HG02759 (cell line): ENCODE measurements around the gene TICAM1.
"Not testable (repeated sequence)": the region's sequence is repeated elsewhere in the genome, so short reads cannot be mapped to it uniquely, and the experiment has no call there.

ENCODE experiments used
- ATAC-seq: cut with Tn5 transposase; IDR thresholded peaks from one replicate; pipeline ENCODE4 v1.9.1; 2021; ENCODE audit warnings: mild to moderate bottlenecking, moderate library complexity; ENCODE audit not compliant: unreplicated experiment

TICAM1 gene

DNA sequence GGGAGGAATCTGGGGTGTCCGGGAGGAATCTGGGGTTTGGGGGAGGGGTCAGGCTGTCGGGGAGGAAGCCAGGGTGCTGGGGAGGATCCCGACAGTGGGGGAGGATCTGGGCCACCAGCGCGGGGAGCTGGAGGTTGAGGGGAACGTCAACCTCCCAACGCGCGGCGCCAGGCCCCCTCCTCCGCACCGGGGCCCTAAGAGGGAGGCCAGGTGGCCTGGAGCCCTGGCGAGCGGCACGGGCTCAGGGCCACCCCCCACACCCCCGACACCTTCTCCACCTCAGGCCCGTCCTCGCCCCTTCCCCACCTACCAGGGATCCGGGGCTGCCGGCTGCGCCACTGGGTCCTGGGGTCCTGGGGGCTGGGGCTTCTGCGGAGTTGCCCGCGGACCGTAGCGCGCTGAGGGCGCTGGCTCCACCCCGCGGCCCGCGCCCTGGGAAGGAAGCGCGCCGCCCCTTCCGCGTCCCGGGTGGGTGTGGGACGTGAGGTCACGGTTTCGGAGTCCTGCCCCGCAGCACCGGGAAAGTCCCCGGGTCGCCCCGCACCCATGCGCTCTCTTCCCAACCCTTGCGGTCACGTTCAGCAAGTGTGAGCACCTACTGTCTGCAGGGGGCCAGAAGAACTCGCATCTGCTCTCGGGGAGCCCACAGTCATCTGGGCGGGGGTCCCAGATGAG is at the start of gene TICAM1:
TSS of gene TICAM1 (minus strand) at position 409 of the 675 bp plus-strand sequence. CDS start 13,335 bp downstream, outside the sequence.
- peak; percentile 80 for ATAC-seq

GRCh38 chr19:4879041-4879440 is 47.5 kb upstream of the TICAM1 start:
- no peak for ATAC-seq

- ATAC-seq = no peak
These were observed 47.0 kb upstream of the TICAM1 start for GRCh38 chr19:4878491-4878968.

GRCh38 chr19:4877753-4878490 is 46.4 kb upstream of the TICAM1 start:
- no peak for ATAC-seq

DNA sequence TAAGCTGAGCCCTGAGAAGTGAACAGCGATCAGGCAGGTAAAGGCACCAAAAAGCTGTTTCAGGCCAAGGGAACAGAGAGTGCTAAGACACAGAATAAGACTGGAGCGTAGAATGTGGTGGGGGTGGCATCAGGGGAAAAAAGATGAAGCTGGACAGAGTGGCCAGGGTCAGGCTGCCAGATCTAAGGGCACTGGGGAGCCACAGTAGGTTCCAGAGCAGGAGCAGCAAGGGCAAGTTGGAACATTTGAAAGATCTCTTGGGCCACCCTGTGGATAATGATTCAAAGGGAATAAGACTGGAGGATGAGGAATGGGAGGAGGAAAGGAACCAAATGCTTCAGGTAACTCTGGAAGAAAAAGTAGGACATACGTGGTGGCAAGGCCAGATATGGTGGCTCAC is 42.4 kb upstream of the TICAM1 start:
- no peak for ATAC-seq

GRCh38 chr19:4871711-4872110 is 40.2 kb upstream of the TICAM1 start:
- ATAC-seq = no peak

GRCh38 chr19:4870025-4870700 is 38.7 kb upstream of the TICAM1 start:
- no peak for ATAC-seq

DNA sequence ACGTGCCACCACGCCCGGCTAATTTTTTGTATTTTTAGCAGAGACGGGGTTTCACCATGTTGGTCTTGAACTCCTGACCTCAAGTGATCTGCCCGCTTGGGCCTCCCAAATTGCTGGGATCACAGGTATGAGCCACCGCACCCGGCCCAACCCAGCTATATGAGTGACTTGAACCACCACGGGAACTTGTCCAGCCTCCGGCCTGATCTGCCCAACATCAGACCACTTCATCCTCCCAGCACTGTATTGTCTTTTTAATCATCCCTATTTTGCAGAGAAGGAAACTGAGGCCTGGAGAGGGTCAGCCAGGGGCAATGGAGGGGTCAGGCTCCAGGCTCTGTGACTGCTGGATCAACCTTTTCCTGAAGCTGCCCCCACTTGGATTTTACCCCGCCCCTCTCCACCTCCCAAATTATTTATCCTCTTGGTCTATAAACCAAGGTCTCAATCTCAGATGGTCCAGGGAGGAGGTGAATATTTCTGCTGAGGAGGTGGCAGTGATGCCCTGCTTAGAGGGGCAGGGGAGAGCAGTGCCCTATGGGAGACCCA is 36.8 kb upstream of the TICAM1 start:
- ATAC-seq = no peak

GRCh38 chr19:4867534-4868285 is 36.2 kb upstream of the TICAM1 start, which contains the start of gene PLIN3:
PLIN3 (minus strand) TSS chr19:4867667; CDS start chr19:4861394, 6,273 bp downstream.
- peak; percentile 74 for ATAC-seq

DNA sequence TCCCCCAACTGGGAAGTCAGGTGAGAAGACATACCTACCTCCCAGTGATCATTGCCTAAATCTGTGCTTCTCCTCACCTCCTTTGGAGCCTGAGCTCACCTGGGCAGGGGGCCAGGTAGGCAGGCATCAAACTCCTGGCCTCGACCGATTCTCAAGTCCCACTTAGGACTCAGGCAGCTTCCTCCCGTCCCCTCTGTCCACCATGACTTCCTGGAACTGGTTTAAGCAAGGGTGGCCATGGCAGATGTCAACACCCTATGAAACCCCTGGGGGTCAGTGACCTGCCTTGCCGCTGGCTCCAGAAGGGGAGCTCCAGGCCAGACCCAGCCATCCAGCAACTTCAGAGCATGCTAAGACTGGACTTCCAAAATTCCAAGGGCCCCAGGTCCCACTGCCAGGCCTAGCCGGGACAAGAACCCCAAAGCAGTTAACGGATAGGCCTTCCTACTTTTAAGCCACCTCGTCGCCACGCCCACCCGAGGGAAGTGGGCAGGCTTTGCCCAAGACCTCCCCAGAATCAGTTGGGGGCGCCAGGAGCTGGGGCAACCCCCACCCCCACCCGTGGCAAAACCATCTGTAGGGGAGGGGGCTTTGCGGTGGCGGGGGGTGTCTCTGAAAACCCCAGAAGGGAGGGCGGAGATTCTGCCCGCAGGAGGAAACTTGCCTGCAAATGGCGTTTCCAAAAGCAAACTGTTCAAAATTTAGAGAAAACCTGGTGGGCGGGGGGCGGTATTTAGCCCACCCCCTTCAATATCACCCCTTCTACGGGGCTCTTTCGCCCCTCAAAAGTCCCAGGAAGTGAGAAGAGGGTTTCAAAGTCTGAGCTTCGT is 35.3 kb upstream of the TICAM1 start:
- no peak for ATAC-seq

DNA sequence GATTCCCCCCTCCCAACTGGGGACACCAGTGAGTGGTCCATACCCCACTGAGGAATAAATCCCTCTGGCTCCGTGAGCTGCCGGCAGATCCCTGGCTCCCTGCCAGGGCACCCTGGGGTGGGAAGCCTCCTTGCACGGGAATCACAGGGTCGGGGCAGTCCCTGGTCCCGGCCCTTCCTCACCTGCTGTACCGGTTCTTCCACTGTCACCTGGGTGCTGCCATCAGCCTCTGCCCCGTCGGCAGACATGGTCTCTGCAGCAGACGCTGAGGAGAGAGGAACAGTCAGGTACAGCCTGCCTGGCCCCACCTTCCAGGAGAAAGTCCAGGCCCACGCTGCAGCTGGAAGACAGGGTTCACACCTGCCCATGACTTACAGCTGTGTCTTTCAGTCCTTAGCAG is 29.6 kb upstream of the TICAM1 start:
- ATAC-seq = no peak

GRCh38 chr19:4859697-4860096 is 28.2 kb upstream of the TICAM1 start:
- no peak for ATAC-seq

DNA sequence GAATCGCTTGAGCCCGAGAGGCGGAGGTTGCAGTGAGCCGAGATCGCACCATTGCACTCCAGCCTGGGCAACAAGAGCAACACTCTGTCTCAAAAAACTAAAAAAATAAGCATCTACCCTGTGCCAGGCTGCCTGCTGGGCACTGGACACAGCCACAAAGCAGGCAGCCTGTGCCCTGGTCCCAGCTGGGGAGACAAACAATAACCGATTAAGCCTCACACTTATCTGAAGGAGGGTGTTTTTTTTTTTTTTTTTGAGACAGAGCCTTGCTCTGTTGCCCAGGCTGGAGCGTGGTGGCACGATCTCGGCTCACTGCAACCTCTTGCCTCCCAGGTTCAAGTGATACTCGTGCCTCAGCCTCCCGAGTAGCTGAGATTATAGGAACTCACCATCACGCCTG is 25.0 kb upstream of the TICAM1 start:
- ATAC-seq = not testable (repeated sequence)

DNA sequence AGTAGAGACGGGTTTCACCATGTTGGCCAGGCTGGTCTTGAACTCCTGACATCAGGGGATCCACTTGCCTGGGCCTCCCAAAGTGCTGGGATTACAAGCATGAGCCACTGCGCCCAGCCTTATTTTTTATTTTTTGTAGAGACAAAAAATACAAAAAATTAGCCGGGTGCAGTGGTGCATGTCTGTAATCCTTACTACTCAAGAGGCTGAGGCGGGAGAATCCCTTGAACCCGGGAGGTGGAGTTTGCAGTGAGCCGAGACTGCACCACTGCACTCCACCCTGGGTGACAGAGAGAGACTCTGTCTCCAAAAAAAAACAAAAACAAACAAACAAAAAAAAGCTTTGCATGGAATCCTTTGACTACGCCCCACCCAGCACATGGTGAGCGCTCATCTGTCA is 22.0 kb upstream of the TICAM1 start:
- not testable (repeated sequence) for ATAC-seq

DNA sequence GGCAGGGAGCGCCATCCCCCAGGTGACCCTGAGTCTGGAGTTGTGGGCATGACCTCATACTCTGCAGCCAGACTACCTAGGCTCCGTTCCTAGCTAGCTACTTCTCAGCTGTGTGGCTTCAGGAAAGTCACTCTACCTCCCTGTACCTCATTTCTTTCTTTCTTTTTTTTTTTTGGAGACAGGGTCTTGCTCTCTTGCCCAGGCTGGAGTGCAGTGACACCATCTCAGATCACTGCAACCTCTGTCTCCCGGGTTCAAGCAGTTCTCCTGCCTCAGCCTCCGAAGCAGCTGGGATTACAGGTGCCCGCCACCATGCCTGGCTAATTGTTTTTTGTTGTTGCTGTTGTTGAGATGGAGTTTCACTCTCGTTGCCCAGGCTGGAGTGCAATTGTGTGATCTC is 21.0 kb upstream of the TICAM1 start:
- ATAC-seq = no peak

GRCh38 chr19:4851551-4852290 is 20.2 kb upstream of the TICAM1 start:
- ATAC-seq = no peak

- ATAC-seq = no peak
These were observed 17.5 kb upstream of the TICAM1 start for GRCh38 chr19:4849019-4849418.

DNA sequence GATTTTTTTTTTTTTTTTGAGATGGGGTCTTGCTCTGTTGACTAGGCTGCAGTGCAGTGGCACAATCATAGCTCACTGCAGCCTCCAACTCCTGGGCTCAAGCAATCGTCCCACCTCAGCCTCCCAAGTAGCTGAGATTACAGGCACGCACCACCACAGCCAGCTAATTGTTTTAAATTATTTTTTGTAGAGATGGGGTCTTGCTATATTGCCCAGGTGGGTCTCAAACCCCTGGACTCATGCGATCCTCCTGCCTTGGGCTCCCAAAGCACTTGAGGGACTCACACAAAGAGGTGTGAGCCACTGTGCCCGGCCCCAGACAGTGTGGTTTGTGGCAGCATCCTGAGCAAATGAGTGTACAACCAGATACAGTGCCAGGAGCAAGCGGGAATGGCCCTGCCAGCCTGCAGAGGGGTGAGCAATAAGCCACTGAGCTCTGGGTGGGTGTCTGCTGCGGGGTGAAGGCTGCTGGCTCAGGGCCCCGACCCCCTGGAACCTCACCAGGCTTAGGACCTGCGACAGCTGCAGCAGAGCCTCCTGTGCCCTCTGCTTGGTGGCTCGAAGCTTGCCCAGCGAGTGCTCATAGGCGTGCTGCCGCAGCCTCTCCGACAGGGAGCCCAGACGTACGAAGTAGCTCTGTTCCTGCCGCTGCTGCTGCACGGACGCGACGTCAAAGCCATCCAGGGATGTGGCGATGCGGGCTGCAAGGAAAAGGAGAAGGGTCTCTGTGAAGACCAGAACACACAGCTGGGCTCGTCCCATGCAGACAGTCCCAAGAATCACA is 15.9 kb upstream of the TICAM1 start:
- no peak for ATAC-seq
